WERI-Rb-1 (cell line): ENCODE results near the gene CDCP2.

Source experiments
- DNase-seq: peaks from one replicate; pipeline ENCODE4 v3.0.0-alpha.2; 2020
- H3K27ac ChIP-seq: fragments of 250-450 bp; sonication (Bioruptor Pico); 2 replicates; pipeline ENCODE4 v1.5.1; 2020; ENCODE audit warnings: mild to moderate bottlenecking, moderate library complexity
- H3K27me3 ChIP-seq: fragments of 250-450 bp; sonication (Bioruptor Pico); 2 replicates; pipeline ENCODE4 v1.5.1; 2021; ENCODE audit warnings: mild to moderate bottlenecking, low read depth, moderate library complexity; ENCODE audit not compliant: insufficient read depth, severe bottlenecking
- H3K36me3 ChIP-seq: fragments of 250-450 bp; sonication (Bioruptor Pico); 2 replicates; pipeline ENCODE4 v1.5.1; 2020; ENCODE audit warnings: mild to moderate bottlenecking, moderate library complexity
- H3K4me3 ChIP-seq: 2 replicates; pipeline ENCODE4 v1.5.1; 2011; ENCODE audit warnings: low read depth, mild to moderate bottlenecking, control low read depth, low read length
- H3K9me3 ChIP-seq: fragments of 250-450 bp; sonication (Bioruptor Pico); 2 replicates; pipeline ENCODE4 v1.5.1; 2021; ENCODE audit warnings: mild to moderate bottlenecking, moderate library complexity; ENCODE audit not compliant: severe bottlenecking
- TF ChIP-seq, protein P1 (sequence below): IDR thresholded peaks from 2 replicates; pipeline ENCODE4 v1.5.1; 2011; ENCODE audit warnings: low read depth, mild to moderate bottlenecking, control low read depth, inconsistent platforms, low read length

CDCP2 gene

DNA sequence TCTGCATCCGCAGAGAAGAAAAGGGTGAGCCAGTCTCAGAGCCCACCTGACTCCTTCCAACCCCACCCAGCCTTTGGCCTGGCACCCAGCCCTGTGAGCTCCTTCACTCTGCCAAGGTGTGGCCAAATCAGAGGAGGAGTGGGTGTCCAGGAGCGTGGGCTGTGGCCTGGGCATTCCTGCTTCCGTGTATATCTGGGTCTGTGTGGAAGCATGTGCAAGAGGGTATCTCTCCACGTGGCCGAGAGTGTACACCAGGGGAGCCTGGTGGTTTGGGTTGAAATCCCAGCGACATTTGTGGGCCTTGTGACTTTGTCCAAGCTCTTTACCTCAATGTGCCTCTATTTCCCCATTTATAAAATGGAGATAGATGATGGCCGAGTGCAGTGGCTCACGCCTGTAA is 29.8 kb downstream of the CDCP2 start:
- TF ChIP-seq, protein P1, sequence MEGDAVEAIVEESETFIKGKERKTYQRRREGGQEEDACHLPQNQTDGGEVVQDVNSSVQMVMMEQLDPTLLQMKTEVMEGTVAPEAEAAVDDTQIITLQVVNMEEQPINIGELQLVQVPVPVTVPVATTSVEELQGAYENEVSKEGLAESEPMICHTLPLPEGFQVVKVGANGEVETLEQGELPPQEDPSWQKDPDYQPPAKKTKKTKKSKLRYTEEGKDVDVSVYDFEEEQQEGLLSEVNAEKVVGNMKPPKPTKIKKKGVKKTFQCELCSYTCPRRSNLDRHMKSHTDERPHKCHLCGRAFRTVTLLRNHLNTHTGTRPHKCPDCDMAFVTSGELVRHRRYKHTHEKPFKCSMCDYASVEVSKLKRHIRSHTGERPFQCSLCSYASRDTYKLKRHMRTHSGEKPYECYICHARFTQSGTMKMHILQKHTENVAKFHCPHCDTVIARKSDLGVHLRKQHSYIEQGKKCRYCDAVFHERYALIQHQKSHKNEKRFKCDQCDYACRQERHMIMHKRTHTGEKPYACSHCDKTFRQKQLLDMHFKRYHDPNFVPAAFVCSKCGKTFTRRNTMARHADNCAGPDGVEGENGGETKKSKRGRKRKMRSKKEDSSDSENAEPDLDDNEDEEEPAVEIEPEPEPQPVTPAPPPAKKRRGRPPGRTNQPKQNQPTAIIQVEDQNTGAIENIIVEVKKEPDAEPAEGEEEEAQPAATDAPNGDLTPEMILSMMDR = no peak
- H3K4me3 ChIP-seq = no peak overlapping the region

DNA sequence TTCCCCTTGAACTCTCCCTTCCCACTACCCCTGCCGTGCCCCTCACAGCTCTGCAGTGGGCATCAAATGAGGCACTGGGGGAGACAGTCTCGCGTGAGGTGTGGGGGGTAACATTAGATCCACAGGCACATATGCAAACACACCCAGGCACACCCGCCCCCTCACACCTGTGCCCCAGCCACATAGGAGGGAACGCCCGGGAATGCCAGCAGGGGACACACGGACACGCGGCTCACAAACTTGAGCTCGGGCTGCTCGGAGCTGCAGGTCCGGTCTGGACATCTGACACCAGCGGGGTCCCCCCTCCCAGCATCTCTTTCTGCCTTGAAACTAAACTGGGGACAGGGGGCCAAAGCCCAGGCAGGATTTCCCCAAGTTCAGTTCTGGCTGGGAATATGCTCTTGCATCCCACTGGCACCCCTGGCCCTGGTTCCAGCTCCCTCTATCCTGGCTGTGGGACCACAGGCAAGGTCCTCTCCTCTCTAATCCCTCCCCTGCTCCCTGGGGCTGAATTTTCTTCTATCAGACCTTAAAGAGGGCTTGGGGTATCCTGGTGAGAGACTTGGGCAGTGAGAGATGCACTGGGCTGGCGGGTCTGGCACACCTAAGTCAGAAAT is 30.6 kb downstream of the CDCP2 start:
- H3K9me3 ChIP-seq = no peaks in the 10 kb centered on the region
- H3K27ac ChIP-seq = no peak overlapping the region
- TF ChIP-seq, protein P1 = no peak
- no peaks in the 10 kb centered on the region for H3K36me3 ChIP-seq
- no peak for DNase-seq
- no peaks in the 10 kb centered on the region for H3K27me3 ChIP-seq
- peak overlapping the region; percentile 28 for H3K4me3 ChIP-seq

More for the DNA sequence above, 29.8 kb downstream of the CDCP2 start:
- Histone ChIP-seq H3K27ac (no peak overlapping the region), H3K36me3 (no peaks in the 10 kb centered on the region), H3K9me3 (no peaks in the 10 kb centered on the region), H3K27me3 (no peaks in the 10 kb centered on the region)
- DNase-seq = no peak

DNA sequence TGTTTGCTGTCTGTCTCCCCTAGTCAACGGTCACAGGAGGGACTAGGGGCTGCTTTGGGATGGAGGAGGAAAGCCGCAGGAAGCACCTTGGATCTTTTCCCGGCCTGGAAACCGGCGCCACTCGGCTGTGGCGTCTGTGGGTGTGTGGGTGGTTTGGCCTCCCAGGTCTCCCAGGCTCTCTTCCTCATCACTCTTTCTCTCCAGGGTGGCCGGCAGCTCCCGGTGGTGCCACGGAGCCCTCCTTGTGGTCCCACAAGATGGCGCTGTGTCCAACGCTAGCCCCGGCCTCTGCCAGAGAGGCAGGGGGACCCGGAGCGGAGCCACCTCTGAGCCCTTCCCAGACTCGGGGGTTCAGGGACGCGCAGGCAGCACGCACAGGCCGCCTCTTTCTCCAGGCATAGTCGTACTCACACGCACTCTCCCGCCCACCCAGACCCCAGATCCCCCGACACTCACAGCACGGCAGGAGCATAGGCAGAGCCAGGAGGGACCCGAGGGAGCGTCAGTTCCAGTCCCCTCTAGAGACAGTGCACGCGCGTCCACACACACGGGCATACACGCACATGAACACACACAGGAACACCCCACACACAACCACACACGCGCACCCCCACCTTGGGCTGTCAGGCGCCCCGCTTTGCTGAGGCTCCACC is 31.2 kb downstream of the CDCP2 start:
- peak overlapping the region; percentile 48 for H3K27ac ChIP-seq

DNA sequence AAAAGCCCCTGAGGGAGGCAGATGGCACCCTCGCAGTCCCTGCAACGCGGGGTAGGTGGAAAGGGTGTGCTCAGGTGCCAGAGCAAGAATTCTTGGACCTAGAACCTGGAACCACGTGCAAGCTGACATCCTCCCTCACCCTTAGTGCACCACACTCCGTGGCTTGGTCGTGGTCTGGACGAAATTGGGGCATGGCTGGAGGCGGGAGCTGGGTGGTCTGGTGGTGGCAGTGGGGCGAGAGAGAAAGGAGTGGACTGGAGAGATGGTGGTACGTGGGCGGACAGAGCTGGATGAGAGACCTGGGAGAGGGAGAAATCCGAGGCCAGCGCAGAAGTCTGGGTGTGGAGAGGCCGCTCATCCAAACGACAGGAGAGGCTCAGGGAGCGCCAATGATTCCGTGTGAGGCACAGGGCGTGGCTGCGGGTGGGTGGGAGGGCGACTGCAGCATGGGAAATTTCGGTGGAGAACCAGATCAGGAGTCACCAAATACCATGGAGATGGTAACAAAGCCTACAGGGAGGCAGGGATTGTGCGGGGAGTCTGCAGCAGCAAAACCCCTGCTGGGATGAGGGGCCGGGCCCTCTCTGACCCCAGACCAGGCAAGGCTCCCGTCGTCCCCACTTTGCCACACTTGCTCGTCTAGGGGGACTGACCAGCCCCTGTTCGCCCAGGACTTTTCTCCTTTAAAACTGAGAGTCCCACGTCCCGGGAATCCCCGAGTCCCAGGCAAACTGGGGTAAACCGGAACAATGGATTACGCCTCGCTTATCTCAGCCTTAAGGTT is 31.9 kb downstream of the CDCP2 start:
- Histone ChIP-seq H3K36me3 (no peaks in the 10 kb centered on the region), H3K4me3 (peak overlapping the region; percentile 28), H3K27ac (peak overlapping the region; percentile 48), H3K9me3 (no peaks in the 10 kb centered on the region), H3K27me3 (no peaks in the 10 kb centered on the region)
- DNase-seq = no peak
- TF ChIP-seq, protein P1 = no peak

More for the DNA sequence above, 31.2 kb downstream of the CDCP2 start:
- Histone ChIP-seq H3K27me3 (no peaks in the 10 kb centered on the region), H3K4me3 (peak overlapping the region; percentile 28), H3K36me3 (no peaks in the 10 kb centered on the region), H3K9me3 (no peaks in the 10 kb centered on the region)
- TF ChIP-seq, protein P1 = peak; percentile 82
- DNase-seq = peak; percentile 89

DNA sequence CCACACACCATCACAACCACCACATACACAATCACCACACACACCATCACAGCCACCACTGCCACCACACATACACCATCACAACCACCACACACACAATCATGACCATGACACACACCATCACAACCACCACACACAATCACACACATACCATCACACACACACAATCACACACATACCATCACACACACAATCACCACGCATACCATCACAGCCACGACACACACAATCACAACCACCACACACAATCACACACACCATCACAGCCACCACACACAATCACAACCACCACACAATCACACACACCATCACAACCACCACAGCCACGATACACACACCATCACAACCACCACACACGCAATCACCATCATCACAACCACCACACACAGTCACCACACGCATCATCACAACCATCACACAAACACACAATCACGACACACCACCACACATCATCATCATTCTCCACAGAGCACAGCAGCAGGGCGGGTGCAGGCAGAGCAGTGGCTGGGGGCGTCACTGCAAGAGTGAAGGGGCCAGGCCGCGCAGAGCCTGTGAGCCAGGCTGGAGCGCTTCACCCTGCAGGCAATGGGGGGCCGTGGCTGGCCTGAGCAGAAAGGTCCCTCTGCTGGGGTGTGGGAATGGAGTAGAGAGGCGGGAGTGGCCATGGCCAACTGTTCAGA is 32.6 kb downstream of the CDCP2 start:
- H3K27me3 ChIP-seq = no peaks in the 10 kb centered on the region
- no peaks in the 10 kb centered on the region for H3K36me3 ChIP-seq
- no peaks in the 10 kb centered on the region for H3K9me3 ChIP-seq
- H3K4me3 ChIP-seq = no peak overlapping the region
- H3K27ac ChIP-seq = no peak overlapping the region
- DNase-seq = no peak
- TF ChIP-seq, protein P1 = no peak
